Gastroesophageal sphincter (tissue), 3 donors: ENCODE measurements around the gene KCNMB3.

Source experiments
- CTCF ChIP-seq, 4 experiments: fragments of 200-600 bp in 2 of 4; fragments of 450-650 bp in 2 of 4; sonication (generic) in 1 of 4; IDR thresholded peaks; one replicate each; pipeline ENCODE4 v1.5.1; 2017 to 2019; ENCODE audit warnings: antibody characterized with exemption in 4 of 4, mild to moderate bottlenecking in 2 of 4, moderate library complexity in 2 of 4
- EP300 ChIP-seq: sonication (generic); formaldehyde crosslinking; IDR thresholded peaks from one replicate; pipeline ENCODE4 v1.6.1; 2017; ENCODE audit warnings: antibody characterized with exemption, mild to moderate bottlenecking

GRCh38 chr3:179278932-179279693 is 28.2 kb upstream of the KCNMB3 start:
- TF ChIP-seq EP300 (no peak), CTCF (IDR thresholded peaks at IDR 0.05) (no peak)
